CD4-positive, alpha-beta T cell treated with Interleukin-21 for 1 hour (primary cell): ENCODE measurements around the gene MAPKBP1.

Experiments used
- DNase-seq: peaks from one replicate; pipeline ENCODE4 v3.0.0-alpha.2; 2020

MAPKBP1 gene

GRCh38 chr15:41829959-41830646 lies 55.8 kb downstream of the MAPKBP1 start:
- no peak for DNase-seq

GRCh38 chr15:41831291-41831690 lies 57.0 kb downstream of the MAPKBP1 start:
- DNase-seq = peak; percentile 54

GRCh38 chr15:41832208-41832607 lies 57.9 kb downstream of the MAPKBP1 start:
- no peak for DNase-seq

GRCh38 chr15:41832875-41833274 lies 58.6 kb downstream of the MAPKBP1 start:
- DNase-seq = no peak

- DNase-seq = no peak
Measured at GRCh38 chr15:41834096-41834495, 59.8 kb downstream of the MAPKBP1 start.

- no peak for DNase-seq
Measured at GRCh38 chr15:41836073-41836472, 61.8 kb downstream of the MAPKBP1 start.

GRCh38 chr15:41836713-41837454 lies 62.6 kb downstream of the MAPKBP1 start:
- DNase-seq = no peak

- no peak for DNase-seq
Measured at GRCh38 chr15:41838400-41838897, 64.2 kb downstream of the MAPKBP1 start, which contains the start of gene PLA2G4B. Gene PLA2G4B, plus strand, starts transcription at chr15:41838847. Its CDS starts 67 bp downstream, at chr15:41838914.

- DNase-seq = no peak
Measured at GRCh38 chr15:41839781-41840491, 65.7 kb downstream of the MAPKBP1 start.

- no peak for DNase-seq
Measured at GRCh38 chr15:41840673-41841072, 66.4 kb downstream of the MAPKBP1 start.

GRCh38 chr15:41841131-41841530 lies 66.8 kb downstream of the MAPKBP1 start:
- no peak for DNase-seq

GRCh38 chr15:41842229-41842628 lies 67.9 kb downstream of the MAPKBP1 start:
- no peak for DNase-seq

GRCh38 chr15:41843571-41843970 lies 69.3 kb downstream of the MAPKBP1 start:
- DNase-seq = no peak

GRCh38 chr15:41844814-41845213 lies 70.5 kb downstream of the MAPKBP1 start:
- DNase-seq = no peak

GRCh38 chr15:41847206-41847605 lies 72.9 kb downstream of the MAPKBP1 start:
- no peak for DNase-seq

GRCh38 chr15:41847981-41848380 lies 73.7 kb downstream of the MAPKBP1 start:
- DNase-seq = no peak

- DNase-seq = no peak
Measured at GRCh38 chr15:41848631-41849030, 74.3 kb downstream of the MAPKBP1 start.

- no peak for DNase-seq
Measured at GRCh38 chr15:41849204-41849603, 74.9 kb downstream of the MAPKBP1 start.

- no peak for DNase-seq
Measured at GRCh38 chr15:41849861-41850260, 75.6 kb downstream of the MAPKBP1 start.

GRCh38 chr15:41850482-41851166 lies 76.3 kb downstream of the MAPKBP1 start:
- no peak for DNase-seq

GRCh38 chr15:41851167-41851523 lies 76.9 kb downstream of the MAPKBP1 start:
- DNase-seq = no peak

GRCh38 chr15:41851755-41852370 lies 77.6 kb downstream of the MAPKBP1 start:
- DNase-seq = no peak
